Activated CD8-positive, alpha-beta memory T cell treated with anti-CD3 and anti-CD28 coated beads for 36 hours (primary cell): Measurements from ENCODE around the gene FGF5. TPM values are rescaled to one million over a fixed set of nuclear protein-coding genes. Genes with fewer than 3 reads are reported as not detected.
"Not testable (repeated sequence)": the region's sequence is repeated elsewhere in the genome, so short reads cannot be mapped to it uniquely, and the experiment has no call there.

Experiments used
- CTCF ChIA-PET: fragments of 350-600 bp; sonication (Branson Sonifier 250); formaldehyde crosslinking; loops from one replicate; lab custom pipeline; 2021; ENCODE audit warnings: antibody characterized with exemption; lab: Charles Lee
- POLR2A ChIA-PET: fragments of 350-600 bp; sonication (Branson Sonifier 250); formaldehyde crosslinking; loops from one replicate; lab custom pipeline; 2021; ENCODE audit warnings: antibody characterized with exemption; lab: Charles Lee
- total RNA-seq, 2 experiments: library from RNA; stranded (reverse); gene quantifications; one replicate each; pipeline ENCODE4 v1.2.3, GENCODE V29; 2021

The FGF5 gene
- total RNA-seq = not detected

DNA sequence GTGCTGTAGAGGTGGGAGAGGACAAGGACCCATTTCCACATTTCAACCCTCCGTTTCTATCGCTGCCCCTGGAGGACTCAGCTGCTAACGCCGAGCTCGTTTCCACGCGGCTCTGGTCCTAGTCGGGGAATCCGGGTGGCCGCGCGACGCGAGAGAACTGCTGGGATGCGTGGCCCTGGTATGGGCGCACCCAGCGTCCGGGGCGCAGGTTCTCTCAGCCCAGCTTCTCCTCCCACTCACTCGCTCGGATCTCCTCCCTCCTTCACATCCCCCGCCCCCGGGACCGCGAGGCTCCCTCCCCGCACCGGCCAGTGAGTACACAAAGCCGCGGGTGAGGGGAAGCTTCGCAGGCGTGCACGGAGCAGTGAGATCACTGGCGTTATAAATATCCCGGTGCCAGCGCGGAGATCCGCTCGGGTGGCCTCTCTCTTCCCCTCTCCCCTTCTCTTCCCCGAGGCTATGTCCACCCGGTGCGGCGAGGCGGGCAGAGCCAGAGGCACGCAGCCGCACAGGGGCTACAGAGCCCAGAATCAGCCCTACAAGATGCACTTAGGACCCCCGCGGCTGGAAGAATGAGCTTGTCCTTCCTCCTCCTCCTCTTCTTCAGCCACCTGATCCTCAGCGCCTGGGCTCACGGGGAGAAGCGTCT, at the start of gene FGF5:
Gene FGF5, plus strand, starts transcription at position 412 of the 649 bp plus-strand sequence. Its CDS starts 161 bp downstream, at position 573.
- ChIA-PET CTCF (interaction anchor here (1.4 kb wide), 1 partner anchor 13 kb away, joined by 3 read pairs; no protein-coding TSS in a partner anchor), POLR2A (no interaction called here)

DNA sequence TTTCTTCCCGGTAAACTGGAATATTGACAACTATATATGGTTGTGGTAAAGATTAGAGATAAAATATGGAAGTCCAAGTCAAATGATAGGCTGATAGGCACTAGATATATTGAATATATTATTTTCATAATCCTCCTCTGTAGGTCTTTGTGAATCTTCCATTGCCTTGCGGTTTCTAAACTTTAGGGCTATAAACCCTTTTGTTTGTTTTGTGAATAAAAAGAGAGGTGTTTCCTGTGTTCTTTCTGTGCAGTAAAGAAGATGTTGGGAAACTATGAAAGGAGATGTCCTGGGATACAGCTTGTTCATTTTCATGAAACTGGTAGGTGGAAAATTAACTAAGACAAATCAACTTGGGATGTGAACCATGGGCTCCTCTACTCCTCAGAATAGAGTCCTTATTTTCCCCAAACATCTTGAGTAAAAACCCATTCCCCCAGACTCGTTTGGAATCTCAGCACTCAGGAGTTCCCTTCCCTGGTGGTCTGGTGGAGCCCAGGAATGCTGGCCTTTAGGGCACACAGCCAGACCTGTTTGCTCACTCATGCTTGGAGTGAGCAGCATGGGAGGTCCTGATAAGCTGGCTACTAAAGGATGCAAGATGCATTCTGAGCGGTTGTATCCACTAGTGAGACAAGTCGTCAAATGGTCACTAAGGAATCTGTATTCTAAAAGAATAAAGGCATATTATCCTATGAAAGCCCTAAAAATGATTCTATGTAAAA, 47.0 kb upstream of the FGF5 start:
- ChIA-PET CTCF (interaction anchor here (1.2 kb wide), 1 partner anchor 17 kb away, joined by 3 read pairs; no protein-coding TSS in a partner anchor), POLR2A (no interaction called here)

DNA sequence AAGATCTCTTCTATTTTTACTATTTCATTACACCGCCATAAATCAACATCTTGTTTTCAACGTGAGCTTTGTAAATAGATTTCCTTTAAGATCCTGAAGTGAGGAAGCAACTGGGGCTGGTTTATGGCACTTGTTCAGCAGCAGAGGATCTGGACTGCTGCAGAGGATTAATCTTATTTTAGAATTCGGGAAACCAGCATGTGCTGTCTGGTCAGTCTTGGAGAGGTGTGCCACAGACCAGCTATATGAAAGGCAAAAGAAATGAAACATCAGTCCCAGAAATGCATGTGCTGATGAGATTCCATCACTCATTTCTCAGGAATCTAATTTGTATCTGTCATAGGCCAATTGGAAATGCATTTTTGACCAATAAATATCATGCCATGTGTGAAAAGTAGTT, 45.8 kb upstream of the FGF5 start:
- ChIA-PET CTCF (no interaction called here), POLR2A (no interaction called here)

DNA sequence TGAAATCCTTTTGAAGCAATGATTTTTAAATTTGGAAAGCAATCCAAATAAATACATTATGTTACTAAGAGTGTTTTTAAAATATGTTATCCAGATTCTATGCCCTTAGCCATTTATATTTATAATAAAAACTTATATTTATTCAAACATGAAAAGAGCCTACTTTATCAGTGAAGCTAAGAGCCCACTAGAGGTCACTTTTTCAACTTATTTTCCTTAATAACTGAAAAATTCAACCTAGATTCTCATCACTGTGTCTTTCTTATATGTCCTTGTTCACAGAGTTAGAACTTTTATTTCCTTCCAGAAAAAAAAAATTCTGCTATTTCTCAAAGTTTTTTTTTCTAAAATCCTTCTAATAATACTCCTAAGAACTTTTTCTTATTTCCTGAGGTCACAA, 45.3 kb upstream of the FGF5 start:
- ChIA-PET CTCF (no interaction called here), POLR2A (no interaction called here)

DNA sequence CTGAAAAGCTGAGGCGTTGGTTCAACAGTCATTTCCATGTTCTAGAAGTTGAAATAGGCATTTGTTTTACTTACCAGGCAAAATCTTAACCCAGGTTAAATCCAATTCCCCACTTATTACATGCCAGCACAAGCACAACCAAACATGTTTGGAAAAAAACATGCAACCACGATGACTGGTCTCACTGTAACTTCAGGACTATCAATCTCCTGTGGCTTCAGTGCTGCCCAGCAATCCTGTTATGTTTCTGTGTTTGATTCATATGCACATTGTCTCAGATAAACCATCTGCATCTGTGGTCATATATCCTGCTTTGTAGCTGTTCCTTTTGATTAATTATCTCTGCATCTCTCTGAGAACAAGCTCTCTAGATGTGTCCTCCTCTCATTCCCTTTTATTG, 40.9 kb upstream of the FGF5 start:
- ChIA-PET CTCF (no interaction called here), POLR2A (no interaction called here)

DNA sequence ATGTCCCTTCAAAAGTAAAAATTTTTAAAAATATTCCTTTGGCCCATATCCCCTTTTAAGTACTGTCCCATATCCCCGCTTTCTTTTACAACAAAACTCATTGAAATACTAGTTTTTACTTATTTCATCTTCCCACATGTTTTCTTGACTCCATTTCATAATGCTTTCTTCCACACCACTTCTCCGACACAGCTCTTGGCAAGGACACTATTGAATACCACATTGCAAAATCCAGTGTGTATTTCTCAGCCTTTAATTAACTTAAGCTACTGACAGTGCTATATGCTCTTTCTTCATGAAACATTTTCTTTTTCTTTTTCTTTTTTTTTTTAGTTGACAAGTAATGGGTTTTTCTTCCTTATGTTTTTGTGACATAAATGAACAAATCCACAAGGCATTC, 40.4 kb upstream of the FGF5 start:
- ChIA-PET CTCF (no interaction called here), POLR2A (no interaction called here)

- POLR2A ChIA-PET = no interaction called here
- CTCF ChIA-PET = no interaction called here
Measured at GRCh38 chr4:80228460-80228859, 38.0 kb upstream of the FGF5 start.

DNA sequence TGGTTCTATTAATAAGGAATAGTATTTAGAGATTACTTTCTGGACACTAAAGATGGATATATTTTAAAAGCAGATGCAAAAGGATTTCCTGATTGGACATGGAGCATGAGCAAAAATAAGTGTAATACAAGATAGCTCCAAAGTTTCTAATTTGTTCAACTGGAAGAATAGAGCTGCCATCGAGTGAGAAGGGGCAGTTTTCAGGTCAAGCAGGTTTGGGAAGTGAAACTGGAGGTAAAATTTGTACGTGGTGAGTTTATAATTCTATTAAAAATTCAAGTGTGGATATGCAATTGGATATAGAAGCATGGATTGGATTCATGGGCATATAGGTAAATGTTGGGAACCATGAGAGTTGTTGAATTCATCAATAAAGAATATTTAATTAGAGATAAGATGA, 37.3 kb upstream of the FGF5 start:
- ChIA-PET CTCF (no interaction called here), POLR2A (no interaction called here)

DNA sequence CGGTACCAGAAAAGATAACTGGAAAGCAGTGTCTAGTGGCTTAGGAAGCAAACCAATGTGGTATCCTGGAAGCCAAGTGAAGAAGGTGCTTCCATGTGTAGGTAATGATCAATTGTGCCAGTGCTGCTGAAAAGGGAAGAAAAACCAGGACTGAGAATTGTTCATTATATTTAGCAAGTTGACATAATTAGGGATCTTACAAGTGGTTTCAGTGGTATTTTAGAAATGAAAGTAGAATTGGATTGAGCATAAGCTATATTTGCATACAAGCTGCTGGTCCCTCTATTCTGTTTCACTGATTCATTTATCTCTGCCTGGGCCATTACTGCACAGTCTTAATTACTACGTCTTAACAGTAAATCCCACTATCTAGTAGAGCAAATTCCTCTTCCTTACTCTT, 36.9 kb upstream of the FGF5 start:
- CTCF ChIA-PET = no interaction called here
- POLR2A ChIA-PET = no interaction called here

DNA sequence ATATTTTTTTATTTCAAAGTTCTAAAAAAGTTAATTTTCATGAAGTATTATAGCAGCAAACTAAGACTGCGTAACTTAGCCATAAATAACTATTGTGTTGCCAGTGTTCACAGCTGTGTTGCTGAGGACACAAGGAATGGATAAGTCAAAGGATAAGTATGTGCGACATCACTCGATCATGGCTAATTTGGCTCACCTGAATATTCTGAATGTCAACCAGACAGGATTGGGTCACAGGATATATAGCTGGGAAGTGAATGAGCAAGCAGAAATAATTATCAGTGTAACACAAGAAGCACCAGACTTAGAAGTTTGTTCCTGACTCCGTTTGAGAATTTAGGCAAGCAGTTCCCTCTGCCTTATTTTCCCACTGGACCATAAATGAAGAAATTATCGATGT, 35.3 kb upstream of the FGF5 start:
- POLR2A ChIA-PET = no interaction called here
- CTCF ChIA-PET = no interaction called here

- POLR2A ChIA-PET = no interaction called here
Measured at GRCh38 chr4:80232707-80233370, 33.6 kb upstream of the FGF5 start.

GRCh38 chr4:80233390-80233789, 33.1 kb upstream of the FGF5 start:
- ChIA-PET CTCF (no interaction called here), POLR2A (no interaction called here)

More at GRCh38 chr4:80232707-80233370, 33.6 kb upstream of the FGF5 start:
- CTCF ChIA-PET = no interaction called here

DNA sequence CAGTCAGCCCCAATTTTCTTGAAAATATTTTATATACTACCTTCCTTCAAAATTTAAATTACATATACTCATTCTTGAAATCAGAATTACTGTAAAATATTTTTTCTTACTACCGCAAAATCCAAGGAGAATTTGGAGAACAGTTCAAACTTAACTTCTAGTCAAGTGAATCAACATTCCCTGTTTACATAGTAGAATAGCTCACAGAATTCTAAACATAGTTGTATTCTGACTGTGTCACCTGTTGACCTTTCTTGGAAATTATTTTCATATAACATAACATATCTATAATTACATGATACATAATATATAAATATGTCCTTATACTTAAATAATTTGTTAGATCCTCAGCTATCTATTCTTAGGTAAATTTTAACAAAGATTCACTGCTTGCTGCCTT, 31.0 kb upstream of the FGF5 start:
- ChIA-PET CTCF (no interaction called here), POLR2A (no interaction called here)

- POLR2A ChIA-PET = no interaction called here
- CTCF ChIA-PET = no interaction called here
Measured at GRCh38 chr4:80237992-80238391, 28.5 kb upstream of the FGF5 start.

DNA sequence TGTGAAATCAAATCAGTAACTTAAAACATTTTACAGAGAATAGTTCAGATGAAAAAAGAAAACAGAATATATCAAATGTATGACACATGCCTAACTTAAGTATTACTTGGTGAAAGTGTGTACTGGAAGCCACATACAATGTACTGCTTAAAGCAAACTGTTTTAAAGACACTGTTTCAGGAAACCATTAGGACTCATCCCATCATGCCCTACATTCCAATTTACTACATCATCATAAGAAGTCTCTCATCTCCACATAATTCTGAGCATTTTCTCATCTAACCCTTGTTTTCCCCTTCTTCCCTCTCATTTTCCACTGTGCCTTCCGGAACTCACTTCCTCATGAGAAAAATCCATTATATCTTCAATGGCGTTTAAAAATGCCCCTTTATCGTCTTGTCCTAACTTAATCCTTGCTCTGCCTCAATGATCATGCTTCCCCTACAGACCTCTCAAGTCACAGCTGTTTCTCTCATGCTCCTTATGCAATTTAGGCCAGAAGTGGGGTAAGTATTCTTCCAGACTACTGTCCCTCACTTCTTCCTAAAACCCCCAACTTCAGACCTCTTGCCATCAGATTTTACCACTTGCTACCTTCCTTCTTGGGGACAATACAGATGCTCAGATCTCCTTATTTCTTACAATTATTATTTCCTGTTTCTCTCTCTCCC, 26.8 kb upstream of the FGF5 start:
- ChIA-PET POLR2A (no interaction called here), CTCF (no interaction called here)

DNA sequence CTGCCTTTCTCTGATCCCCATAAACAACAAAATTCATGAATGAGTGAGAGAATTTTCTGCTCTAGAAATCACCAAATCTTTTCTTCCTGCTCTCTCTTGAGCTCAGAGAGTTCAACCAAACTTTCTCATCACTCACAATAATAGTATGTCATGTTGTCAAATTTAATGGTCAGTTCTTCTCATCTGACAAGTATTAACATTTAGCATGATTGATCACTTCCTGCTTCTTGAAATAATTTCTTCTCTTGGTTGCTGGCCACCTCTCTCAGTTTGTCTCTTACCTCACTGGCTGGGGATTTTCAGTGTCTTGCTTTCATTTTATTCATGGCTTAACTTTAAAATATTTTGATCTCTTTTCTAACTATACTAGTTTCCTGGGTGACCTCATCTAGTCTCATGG, 25.5 kb upstream of the FGF5 start:
- POLR2A ChIA-PET = no interaction called here
- CTCF ChIA-PET = no interaction called here

GRCh38 chr4:80243274-80244018, 23.0 kb upstream of the FGF5 start:
- ChIA-PET POLR2A (no interaction called here), CTCF (interaction anchor here (0.8 kb wide), 1 partner anchor 265 kb away, joined by 3 read pairs; no protein-coding TSS in a partner anchor)

GRCh38 chr4:80247484-80247883, 19.0 kb upstream of the FGF5 start:
- POLR2A ChIA-PET, CTCF ChIA-PET: not testable (repeated sequence)

GRCh38 chr4:80249144-80249543, 17.3 kb upstream of the FGF5 start:
- CTCF ChIA-PET = interaction anchor here (1.7 kb wide), 1 partner anchor 8 kb away, joined by 4 read pairs; no protein-coding TSS in a partner anchor
- POLR2A ChIA-PET = no interaction called here
